DMS153 treated with DMSO at 0.1 percent for 48 hours (cell line): ENCODE data around the gene NHSL2.
"Not testable (repeated sequence)": the region's sequence is repeated elsewhere in the genome, so short reads cannot be mapped to it uniquely, and the experiment has no call there.

Source experiments
- DNase-seq: peaks from one replicate; lab custom pipeline; 2025; ENCODE audit not compliant: unreplicated experiment; lab: John Stamatoyannopoulos, UW

The NHSL2 gene

DNA sequence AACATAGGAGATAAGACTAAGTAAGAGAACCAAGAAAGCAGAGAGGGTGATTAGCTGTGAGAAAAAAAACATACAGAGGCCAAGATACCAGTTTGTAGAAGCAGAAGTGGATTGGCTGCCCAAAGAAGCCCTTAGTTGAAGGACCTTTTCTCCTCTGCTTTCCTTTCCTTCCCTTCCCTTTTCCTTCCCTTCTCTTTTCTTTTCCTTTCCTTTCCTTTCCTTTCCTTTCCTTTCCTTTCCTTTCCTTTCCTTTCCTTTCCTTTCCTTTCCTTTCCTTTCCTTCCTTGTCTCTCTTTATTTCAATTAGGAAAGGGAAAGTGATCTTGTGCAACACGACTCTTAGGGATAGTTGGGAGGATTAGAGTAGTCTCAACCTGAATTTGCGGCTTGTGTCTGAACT is 128.2 kb downstream of the NHSL2 start:
- no peak for DNase-seq

DNA sequence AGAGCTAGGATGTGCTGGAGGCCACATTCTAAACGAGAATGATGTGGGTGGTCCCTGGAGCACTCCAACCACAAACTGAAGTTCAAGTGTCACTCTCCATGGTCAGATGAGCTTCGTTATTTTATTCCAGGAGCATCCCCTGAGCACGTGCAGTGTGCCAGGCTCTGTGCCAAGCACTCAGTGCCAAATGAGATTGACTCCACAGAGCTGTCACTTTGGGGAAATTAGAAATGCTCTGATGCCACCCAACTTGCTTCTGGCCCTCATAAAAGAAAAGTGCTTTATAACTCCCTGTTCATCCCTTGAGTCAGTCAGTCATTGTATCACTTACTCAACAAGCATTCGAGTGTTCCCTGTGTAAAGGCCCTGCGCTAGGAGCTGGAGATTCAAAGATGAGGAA is 129.9 kb downstream of the NHSL2 start:
- DNase-seq, result no peak

DNA sequence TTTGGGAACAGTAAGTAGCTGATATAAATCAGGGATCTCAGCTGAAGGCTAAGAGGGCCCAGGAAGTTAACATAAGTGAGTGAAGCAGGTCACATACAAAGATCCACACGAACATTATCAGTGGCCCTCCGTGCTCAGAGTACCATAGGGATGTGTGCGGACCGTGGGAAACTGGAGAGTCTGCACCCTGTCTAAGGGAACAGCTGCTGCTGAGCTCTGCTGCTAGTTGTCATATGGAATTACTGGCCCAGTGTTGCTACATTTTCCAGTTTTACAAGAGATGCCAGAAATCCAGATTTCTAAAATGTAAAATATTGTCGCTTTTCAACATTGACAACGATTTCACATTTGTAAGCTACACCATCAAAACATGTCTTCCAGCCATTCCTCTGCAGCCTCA is 130.5 kb downstream of the NHSL2 start:
- DNase-seq, result no peak

DNA sequence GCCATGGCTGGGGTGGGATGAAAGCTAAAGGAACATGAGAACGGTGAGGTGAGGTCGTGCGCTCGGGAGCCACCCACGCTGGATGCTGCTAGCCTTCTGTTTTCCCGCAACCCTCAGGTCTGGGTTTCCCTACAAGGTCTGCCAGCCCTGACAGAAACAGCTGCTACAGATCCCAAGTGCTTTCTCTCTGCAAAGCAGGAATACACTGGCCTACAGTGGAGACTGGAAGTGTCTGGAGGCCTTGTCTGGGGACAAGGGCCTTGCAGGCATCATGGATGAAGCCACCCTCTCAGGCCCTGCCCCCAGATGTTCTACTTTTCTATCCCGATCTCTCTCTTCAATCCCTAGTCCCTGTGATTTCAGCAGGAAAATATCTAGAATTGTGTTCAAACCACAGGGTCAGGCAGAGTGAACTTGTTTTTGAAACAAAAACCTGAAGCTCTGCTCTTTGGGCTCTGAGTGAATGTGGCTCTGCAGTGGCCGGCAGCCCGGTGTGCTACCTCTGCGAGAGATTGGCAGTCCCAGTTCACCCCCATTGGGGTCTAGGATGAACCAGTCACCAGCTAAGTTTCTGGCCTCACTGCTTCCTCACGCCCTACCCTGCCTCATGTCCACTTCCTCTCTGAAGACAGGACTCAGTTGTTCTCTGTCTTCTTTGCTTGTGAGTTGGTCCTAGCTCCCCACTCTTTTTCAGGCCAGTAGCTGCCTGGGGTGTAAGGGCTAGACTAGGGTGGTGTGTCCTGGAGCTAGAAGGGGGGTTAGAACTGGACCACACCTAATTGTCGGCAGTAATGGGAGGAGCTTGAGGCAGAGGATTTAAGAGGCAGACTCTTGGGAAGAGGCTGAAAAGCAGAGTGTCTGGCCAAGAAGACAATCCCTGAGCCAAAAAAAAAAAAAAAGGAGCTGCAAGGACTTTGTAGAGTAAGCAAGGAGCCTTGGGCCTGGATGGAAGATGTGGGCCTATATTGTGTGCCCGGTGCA is 131.5 kb downstream of the NHSL2 start:
- no peak for DNase-seq

DNA sequence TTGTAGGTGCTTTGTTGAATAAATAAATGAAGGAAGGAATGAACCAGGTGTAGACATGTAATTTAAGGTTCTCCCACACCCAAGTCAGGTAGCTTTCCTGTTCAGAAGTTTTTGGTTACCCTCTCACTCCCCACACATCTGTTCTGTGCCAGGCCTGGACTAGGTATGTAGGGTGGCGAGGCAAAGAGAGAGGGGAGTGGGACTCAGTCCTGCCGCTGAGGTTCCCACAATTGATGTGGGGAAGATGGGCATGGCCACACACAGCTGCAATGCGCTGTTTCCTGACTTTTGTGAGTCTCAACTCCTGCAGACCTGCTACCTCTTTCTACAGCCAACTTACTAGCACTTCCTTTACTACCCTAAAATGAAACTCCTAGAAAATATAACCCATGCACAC is 132.2 kb downstream of the NHSL2 start:
- no peak for DNase-seq

DNA sequence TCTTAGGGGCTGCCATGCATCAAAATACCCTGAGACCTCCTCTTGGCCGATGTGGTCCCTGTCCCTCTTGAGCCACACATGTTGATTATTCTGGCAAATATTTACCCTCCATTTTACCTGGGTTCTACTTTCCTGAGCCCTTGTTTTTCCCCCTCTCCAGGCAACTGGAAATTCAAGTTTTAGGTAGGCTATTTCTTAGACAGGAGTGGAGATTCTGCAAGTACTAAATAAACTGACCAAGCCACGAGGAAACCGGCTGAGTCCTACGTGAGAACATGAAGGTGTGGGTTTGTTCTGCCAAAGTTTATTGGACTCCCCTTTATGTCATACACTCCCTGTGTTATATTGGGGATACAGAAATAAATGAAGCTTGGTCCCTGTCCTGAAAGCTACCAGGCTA is 133.0 kb downstream of the NHSL2 start:
- no peak for DNase-seq

DNA sequence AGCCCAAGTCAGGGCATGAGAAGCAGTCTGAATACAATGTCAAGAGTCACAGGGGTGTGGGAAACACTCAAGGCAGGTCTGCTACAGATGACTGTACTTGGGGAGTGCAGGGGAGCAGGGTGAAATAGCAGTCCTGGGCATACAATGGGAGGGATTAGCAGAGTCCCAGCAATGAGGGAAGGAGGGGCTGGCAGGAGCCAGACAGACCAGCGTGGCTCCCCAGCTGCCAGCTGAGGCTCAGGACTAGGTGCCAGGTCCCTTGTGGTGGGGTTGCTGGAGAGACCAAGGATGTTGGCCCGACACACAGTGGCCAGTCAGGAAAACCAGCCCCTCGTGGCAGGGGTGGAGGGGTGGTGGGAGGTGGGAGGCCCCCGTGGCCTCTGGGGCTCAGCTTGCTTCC is 134.5 kb downstream of the NHSL2 start:
- DNase-seq, result no peak

DNA sequence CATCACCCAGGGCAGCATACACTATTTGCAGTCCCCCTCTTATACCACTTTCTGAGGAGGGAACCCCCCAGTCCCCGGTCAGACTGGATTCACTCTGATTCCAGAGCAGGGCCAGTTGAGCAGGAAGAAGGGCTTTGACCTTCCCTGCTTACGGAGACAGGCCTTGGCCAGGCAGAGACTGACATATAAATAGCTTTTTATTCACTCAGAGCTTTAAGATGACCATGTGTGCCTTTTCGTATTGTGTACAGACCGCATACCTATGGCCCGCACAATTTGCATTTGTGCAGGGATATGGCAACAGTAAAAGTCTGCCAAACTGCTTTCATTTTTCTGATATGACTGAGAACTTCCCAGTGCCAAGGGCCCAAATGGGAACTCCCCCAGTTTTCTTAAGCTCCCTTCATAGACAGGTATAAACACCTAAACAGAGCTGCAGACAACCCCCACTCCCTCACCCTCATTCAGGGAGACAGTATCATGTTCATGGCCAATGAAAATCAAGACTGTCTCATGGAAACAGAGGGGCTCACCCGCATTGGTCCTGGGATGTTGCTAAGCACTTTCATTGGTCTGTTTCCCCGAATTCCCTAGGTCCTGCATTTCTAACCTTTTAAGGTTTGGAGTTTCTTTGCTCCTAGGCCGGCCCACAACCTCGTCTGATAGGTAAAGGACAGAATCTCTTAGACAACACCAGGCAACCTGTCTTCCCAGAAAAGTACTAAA is 135.1 kb downstream of the NHSL2 start:
- no peak for DNase-seq

DNA sequence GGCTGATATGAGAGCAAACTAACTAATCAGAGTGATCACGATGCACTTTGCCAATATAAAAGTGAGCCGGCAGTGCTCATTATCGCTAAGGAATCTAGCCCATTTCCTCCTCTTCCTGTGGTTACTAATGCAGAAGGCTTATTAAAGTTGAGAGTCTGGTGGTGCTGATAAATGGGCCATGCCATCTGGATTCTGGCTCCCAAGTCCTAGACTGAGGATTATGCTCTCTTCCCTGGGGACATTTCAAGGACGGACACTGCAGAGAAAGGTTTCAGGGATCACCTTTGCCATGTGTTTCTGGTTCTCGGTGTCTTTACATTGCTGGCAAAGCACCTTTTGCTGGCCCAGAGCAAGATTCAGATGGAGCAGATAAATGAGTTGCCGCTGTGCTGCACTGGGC is 135.8 kb downstream of the NHSL2 start:
- no peak for DNase-seq

DNA sequence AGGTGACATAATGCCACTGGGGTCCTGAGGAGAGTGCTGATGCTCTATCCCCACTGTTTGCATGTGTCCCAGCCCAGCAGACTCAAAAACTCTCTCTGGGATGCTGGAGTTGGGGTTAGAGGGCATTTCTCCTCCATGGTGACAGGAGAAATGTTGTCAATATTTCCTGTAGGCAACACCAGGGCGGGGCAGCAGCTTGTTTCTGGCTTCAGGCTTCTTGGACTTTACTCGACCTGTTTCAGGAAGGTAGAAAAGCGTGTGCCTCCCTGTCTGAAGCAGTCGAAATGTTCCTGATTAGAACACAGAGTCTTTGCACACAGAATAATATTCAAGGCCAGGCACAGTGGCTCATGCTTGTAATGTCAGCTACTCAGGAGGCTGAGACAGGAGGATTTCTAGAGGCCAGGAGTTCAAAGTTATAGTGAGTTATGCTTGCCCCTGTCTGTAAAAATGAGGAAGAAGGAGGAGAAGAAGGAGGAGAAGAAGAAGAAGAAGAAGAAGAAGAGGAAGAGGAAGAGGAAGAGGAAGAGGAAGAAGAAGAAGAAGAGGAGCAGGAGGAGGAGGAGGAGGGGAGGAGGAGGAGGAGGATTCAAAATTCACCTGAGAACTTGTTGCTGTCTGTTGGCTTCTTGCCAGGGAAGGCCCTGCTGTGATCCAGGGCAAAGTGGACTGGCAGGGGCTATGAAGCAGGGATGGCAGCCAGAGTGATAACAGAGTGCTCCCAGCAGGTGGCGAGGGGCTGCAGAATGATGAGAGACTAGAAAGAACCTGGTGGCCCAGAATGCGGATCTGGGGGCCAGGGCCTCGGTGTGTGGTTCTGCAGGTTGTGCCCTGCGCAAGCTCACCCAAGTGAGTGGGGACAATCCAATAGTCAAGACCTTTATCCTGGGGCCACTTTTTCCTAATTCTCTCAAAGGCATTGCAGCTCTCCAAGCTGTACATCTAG is 138.1 kb downstream of the NHSL2 start:
- DNase-seq, result no peak

DNA sequence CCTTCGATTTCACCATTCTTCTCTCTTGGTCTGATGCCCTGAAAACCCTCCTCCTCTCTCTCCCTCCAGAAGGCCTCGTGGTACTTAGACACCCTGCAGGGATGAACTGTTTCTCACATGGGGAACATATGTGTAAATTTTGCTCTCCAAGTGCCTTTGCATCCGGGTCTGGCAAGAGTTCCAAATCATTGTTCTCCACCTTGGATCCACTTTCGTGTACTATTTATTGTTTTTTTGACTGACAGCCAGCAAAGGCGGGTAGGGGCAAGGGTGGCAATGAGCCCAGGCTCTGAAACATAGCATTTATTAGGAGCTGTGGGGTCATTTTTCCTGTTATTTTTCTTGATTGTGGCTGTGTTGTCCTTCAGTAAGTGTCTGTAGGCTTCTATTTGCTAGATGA is 139.4 kb downstream of the NHSL2 start:
- no peak for DNase-seq

DNA sequence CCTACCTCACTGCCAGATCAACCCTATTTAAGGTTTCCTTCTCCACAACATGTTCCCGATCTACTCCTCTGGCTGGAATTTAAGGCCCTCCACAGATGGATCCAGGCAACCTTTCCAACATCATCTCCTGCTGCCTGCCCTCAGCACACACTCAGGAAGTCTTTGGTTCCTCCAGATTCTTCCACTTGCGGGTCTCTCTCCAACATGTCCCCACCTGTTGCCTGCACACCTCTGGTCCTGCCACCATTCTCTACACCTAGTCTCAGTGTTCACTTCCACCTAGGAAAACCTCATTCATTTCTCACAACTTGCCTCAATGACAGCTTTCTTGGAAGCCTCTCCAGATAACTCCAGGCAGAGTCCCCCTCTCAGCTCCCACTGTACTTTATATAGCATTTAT is 140.9 kb downstream of the NHSL2 start:
- DNase-seq, result no peak

DNA sequence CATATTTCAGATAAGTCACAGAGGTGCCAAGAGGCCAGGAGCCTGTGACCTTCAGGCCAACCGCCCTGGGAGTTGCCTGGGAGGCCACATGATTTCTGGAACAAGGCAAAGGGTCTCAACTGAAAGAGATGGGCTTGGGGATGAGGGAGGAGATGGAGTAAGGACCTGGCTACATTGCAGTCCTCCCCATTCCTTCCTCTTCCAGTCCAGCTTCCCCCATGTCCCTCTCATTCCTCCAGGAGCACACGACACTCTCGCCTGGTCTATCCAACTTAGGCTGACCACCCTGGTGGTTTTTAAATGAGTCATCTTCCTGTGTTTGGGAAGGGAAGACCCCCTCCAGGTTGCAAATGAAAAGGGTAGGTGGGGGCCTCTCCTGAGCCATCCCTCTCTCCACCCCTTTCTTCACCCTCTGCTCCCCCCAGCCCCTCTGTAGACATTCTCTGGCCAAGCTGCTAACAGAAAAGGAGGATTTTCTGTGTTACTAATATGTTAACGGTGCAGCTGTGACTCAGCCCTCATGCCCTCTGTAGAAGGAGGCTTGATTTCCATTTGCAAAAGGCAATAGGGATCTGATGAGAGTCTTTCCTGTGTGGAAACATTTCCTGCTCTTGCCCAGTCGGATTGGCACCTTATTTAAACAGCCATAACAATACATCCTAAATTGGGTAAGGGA is 141.9 kb downstream of the NHSL2 start:
- DNase-seq, result no peak

DNA sequence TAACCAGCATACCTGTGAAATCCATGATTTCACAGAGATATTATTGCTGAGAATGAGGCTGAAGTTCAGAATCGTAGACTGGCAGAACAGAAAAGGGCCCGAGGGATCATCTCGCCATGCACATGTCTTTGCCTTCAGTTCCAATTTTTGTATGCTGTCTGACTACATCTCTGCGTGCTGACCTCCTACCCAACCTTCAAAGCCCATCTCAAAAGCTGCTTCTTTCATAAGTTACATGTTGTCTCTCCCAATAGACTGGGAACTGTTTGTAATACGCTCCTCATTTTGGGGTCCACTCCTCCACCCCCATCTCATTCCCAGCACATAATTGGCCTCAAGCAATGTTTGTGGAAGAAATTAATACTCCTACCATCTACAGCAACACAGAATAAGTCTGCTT is 142.9 kb downstream of the NHSL2 start:
- no peak for DNase-seq

DNA sequence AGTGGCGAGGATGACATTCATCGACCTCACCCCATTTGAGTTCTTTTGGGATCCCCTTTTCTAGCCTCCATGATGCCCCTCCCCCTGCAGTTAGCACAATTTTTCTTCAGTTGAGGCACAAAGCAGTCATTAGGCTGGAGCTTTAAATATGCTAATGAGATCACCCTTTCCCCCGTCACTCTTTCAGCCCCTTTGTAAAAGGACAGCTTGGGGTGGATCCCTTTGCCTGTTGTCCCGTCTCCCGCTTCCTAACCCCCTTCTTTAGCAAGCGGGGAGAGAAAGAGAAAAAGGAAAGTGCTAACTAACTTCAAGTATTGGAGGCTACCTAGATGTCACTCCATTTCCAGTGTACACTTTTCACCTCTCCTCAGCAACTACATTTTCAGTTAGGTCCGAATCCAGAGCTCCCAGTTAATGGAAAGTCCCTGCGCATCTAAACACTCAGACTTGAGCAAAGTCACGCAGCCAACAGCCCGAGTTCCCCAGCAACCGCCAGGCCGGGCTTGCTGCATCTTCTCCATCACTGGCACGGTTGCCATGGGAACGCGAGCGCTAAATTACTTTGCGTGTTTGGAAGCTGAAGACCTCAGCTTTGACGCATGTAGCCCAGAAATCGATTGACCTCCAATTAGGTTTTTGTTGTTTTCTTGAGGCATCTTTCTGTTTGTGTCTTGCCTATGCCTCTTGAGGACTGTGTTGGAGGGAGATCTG is 144.3 kb downstream of the NHSL2 start:
- DNase-seq, result no peak

DNA sequence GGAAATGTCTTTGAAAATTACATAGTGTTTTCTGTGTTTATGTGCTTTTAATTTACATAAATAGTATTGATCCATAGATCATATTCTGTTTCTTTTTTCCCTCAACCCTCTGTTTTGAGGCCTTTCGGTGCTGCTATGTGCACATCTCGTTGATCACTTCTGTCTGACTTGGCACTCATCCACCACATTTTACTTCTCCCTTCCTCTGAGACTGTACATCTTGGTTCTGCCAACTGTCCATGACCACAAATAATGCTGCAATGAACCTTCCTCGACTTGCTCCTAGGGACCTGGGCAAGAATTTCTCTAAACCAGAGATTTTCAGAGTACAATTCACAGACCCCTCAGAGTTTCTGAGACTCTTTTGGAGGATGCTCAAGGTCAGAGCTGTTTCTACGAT is 146.7 kb downstream of the NHSL2 start:
- no peak for DNase-seq

DNA sequence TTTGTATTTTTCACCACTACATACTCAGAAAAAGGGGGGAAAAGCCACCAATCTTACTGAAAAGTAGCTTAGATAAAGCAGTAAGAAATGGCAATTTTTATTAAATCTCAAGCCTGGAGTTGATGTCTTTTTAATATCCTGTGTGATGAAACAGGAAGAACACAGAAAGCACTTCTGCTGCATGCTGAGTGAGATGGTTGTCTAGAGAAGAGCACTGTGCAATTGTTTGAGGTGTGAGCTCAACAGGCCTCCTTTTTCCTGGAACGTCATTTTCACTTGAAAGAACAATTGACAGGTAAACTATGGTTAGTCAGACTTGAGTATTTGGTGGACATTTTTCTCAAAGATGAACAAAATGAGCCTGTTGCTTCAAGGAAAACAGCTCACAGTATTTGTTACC is 147.2 kb downstream of the NHSL2 start:
- DNase-seq, result no peak

DNA sequence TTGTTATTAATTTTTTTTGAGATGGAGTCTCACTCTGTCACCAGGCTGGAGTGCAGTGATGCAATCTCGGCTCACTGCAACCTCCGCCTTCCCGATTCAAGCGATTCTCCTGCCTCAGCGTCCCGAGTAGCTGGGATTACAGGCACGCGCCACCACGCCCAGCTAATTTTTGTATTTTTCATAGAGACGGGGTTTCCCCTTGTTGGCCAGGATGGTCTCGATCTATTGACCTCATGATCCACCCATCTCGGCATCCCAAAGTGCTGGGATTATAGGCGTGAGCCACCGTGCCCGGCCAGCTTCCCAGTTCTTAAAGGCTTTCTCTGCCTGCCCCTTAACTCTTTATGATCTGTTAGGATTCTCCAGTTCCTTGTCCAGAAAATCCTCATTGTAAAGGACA is 147.7 kb downstream of the NHSL2 start:
- DNase-seq, result not testable (repeated sequence)

DNA sequence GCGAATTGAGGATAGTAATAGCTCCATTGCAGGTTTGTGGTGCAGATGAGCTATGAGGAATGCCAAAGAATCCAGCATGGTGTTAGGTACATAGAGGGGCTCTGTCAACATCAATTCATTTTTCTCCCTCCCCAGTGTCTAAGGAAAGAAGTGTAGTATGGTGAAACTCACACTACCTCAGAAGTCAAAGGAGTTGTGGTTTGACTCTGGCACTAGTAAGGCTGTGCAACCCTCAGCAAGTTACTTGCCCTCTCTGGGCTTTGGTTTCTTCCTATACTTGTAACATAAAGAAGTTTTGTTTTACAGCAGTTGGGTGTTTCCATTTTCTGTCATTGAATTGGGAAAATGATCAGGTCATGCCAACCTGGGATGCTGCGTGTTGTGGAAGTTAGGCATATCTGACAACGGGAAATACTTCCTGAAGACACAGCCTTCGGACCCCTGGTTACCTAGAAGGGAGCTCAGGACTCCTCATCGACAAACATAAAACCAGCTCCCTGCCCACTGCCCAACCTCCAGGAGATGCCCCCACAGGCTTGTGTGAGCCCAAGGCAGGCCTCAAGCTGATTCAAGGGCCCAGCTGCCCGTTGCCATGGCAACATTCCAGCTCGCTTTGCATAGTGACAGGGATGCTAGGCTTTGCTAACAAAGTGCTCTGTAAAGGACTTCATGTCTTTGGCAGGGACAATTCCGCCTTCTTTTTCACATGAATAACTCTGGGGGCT is 149.7 kb downstream of the NHSL2 start:
- DNase-seq, result no peak
